Small intestine (tissue), 7 donors: Measurements from ENCODE around the gene SHD. TPM values are rescaled to one million over a fixed set of nuclear protein-coding genes. Genes with fewer than 3 reads are reported as not detected.
"Not testable (repeated sequence)": the region's sequence is repeated elsewhere in the genome, so short reads cannot be mapped to it uniquely, and the experiment has no call there.

Experiments
- DNase-seq, 2 donors: peaks; one replicate each; pipeline versions ENCODE4 v3.0.0 to v3.0.0-alpha.2; 2013
- FAIRE-seq: peaks from 2 replicates; lab custom pipeline; 2012; peaks lifted over from hg19 to GRCh38; lab: Jason Lieb, UNC
- H3K27ac ChIP-seq, 3 donors: one replicate each; pipeline ENCODE4 v1.5.1; 2013; ENCODE audit warnings: low read length in 2 of 3, mild to moderate bottlenecking in 2 of 3, control low read depth in 1 of 3, inconsistent platforms in 1 of 3, low read depth in 1 of 3, moderate library complexity in 1 of 3
- H3K27me3 ChIP-seq, 3 donors: one replicate each; pipeline ENCODE4 v1.6.1; 2013; ENCODE audit warnings: low read length in 3 of 3, inconsistent platforms in 1 of 3; ENCODE audit not compliant: control insufficient read depth in 3 of 3, insufficient read depth in 3 of 3
- H3K36me3 ChIP-seq, 3 donors: one replicate each; pipeline ENCODE4 v1.6.1; 2013; ENCODE audit warnings: low read length in 3 of 3, inconsistent platforms in 1 of 3, low read depth in 1 of 3, mild to moderate bottlenecking in 1 of 3, moderate library complexity in 1 of 3; ENCODE audit not compliant: control insufficient read depth in 3 of 3, insufficient read depth in 2 of 3
- H3K4me1 ChIP-seq, 3 donors: one replicate each; pipeline ENCODE4 v1.6.1; 2013; ENCODE audit warnings: low read length in 2 of 3, inconsistent platforms in 1 of 3, low read depth in 1 of 3, mild to moderate bottlenecking in 1 of 3, moderate library complexity in 1 of 3; ENCODE audit not compliant: control insufficient read depth in 3 of 3, insufficient read depth in 2 of 3
- H3K4me3 ChIP-seq, 3 donors: one replicate each; pipeline ENCODE4 v1.5.1; 2013; ENCODE audit warnings: low read length in 3 of 3, control low read depth in 1 of 3, inconsistent platforms in 1 of 3, low read depth in 1 of 3, mild to moderate bottlenecking in 1 of 3, moderate library complexity in 1 of 3
- H3K9me3 ChIP-seq, 2 donors: one replicate each; pipeline ENCODE4 v1.6.1; 2013; ENCODE audit warnings: low read depth in 1 of 2, low read length in 1 of 2; ENCODE audit not compliant: control insufficient read depth in 2 of 2, insufficient read depth in 1 of 2
- WGBS, 3 donors: extraction: QIAGEN DNeasy Blood & Tissue Kit; methylation state at CpG; one replicate each; pipeline ENCODE4 v1.1.7; 2013; 5-methylcytosine and 5-hydroxymethylcytosine counted together
- polyA plus RNA-seq, 4 donors: library from polyadenylated mRNA; stranded (reverse) in 3 of 4; unstranded in 1 of 4; fragments of 200-250 nt in 3 of 4; fragments of 120-200 nt in 1 of 4; gene quantifications; one replicate each; pipeline versions ENCODE4 v1.2.1 to v1.2.3, GENCODE V29; 2013
- donor health status: healthy with polysubstance abuse.
- donor health status: control.
- donor health status: control.
- donor health status: Bipolar disorder and iron deficiency.
- donor health status: healthy.

SHD gene
- polyA plus RNA-seq, 4 donors = 4.7 to 25.7 (median 10.6) TPM

GRCh38 chr19:4328243-4328990 is 49.4 kb downstream of the SHD start:
- FAIRE-seq (no peak), DNase-seq (peak; percentile 82 to 93)
- Histone ChIP-seq H3K27me3 (peaks cover 0 to 16% (median 0%) of the 10 kb centered on the region in 3 donors), H3K4me1 (peaks cover 2 to 25% (median 3%) of the 10 kb centered on the region in 3 donors), H3K4me3 (peak overlapping the region; percentile 23 to 68 (median 37)), H3K36me3 (peaks cover 0 to 44% (median 5%) of the 10 kb centered on the region in 3 donors), H3K9me3 (peaks cover 0 to 3% of the 10 kb centered on the region in 2 donors), H3K27ac (peak overlapping the region in 2 of 3 donors; percentile 59 to 65)
- 1 to 10% (median 7%) methylated on average over 37 to 49 of the region's 49 CpGs for WGBS, 3 donors

- 43 to 62% (median 57%) methylated on average over 32 to 35 of the region's 35 CpGs for WGBS, 3 donors
- peaks cover 0 to 44% (median 5%) of the 10 kb centered on the region in 3 donors for H3K36me3 ChIP-seq
- not testable (repeated sequence) for FAIRE-seq, H3K9me3 ChIP-seq
- H3K4me3 ChIP-seq = peak overlapping the region; percentile 23 to 68 (median 30)
- H3K4me1 ChIP-seq = peaks cover 2 to 25% (median 3%) of the 10 kb centered on the region in 3 donors
- peak in 1 of 2 donors; percentile 45 for DNase-seq
- peaks cover 0 to 16% (median 0%) of the 10 kb centered on the region in 3 donors for H3K27me3 ChIP-seq
- H3K27ac ChIP-seq = peak overlapping the region in 2 of 3 donors; percentile 59 to 65
Measured at GRCh38 chr19:4328991-4329681, 50.1 kb downstream of the SHD start.

GRCh38 chr19:4329858-4330257 is 50.8 kb downstream of the SHD start:
- no peak for FAIRE-seq
- peaks cover 2 to 25% (median 3%) of the 10 kb centered on the region in 3 donors for H3K4me1 ChIP-seq

GRCh38 chr19:4334929-4335570 is 56.0 kb downstream of the SHD start:
- H3K36me3 ChIP-seq = peaks cover 0 to 34% (median 0%) of the 10 kb centered on the region in 3 donors
- no peak for FAIRE-seq
- H3K4me3 ChIP-seq = no peak overlapping the region
- H3K27me3 ChIP-seq = no peaks in the 10 kb centered on the region
- WGBS, 3 donors = 93 to 98% (median 95%) methylated on average over 7 of the region's 7 CpGs
- peaks cover 0 to 17% (median 0%) of the 10 kb centered on the region in 3 donors for H3K4me1 ChIP-seq
- no peak overlapping the region for H3K27ac ChIP-seq
- peaks cover 0 to 3% of the 10 kb centered on the region in 2 donors for H3K9me3 ChIP-seq
- DNase-seq = no peak

More at GRCh38 chr19:4329858-4330257, 50.8 kb downstream of the SHD start:
- Histone ChIP-seq H3K9me3 (peaks cover 0 to 6% of the 10 kb centered on the region in 2 donors), H3K27ac (no peak overlapping the region), H3K4me3 (no peak overlapping the region), H3K36me3 (peaks cover 0 to 48% (median 5%) of the 10 kb centered on the region in 3 donors), H3K27me3 (peaks cover 0 to 16% (median 0%) of the 10 kb centered on the region in 3 donors)
- DNase-seq = no peak
- 96 to 97% (median 96%) methylated on average over 18 to 19 of the region's 19 CpGs for WGBS, 3 donors

- DNase-seq = peak; percentile 84 to 94
- Histone ChIP-seq H3K4me3 (peak overlapping the region; percentile 45 to 66 (median 51)), H3K36me3 (peaks cover 0 to 18% (median 0%) of the 10 kb centered on the region in 3 donors), H3K9me3 (peaks cover 0 to 3% of the 10 kb centered on the region in 2 donors), H3K4me1 (peaks cover 0 to 34% (median 0%) of the 10 kb centered on the region in 3 donors), H3K27me3 (no peaks in the 10 kb centered on the region), H3K27ac (peak overlapping the region; percentile 94 to 98 (median 96))
- 6 to 12% (median 6%) methylated on average over 14 of the region's 14 CpGs for WGBS, 3 donors
- no peak for FAIRE-seq
Measured at GRCh38 chr19:4337906-4338440, 58.9 kb downstream of the SHD start.

- no peak for FAIRE-seq
- peaks cover 0 to 3% of the 10 kb centered on the region in 2 donors for H3K9me3 ChIP-seq
- 11 to 35% (median 23%) methylated on average over 26 to 27 of the region's 27 CpGs for WGBS, 3 donors
- H3K4me3 ChIP-seq = peak within 1 kb of the TSS; percentile 45 to 66 (median 51)
- H3K27ac ChIP-seq = peak within 1 kb of the TSS; percentile 94 to 98 (median 96)
- DNase-seq = peak; percentile 87 to 93
- peaks cover 0 to 34% (median 0%) of the 10 kb centered on the region in 3 donors for H3K4me1 ChIP-seq
- H3K27me3 ChIP-seq = no peaks in the 10 kb centered on the region
- peaks cover 0 to 12% (median 0%) of the 10 kb centered on the region in 3 donors for H3K36me3 ChIP-seq
Measured at GRCh38 chr19:4338441-4339355, 59.6 kb downstream of the SHD start, which contains the start of gene STAP2. Gene STAP2 (minus strand): TSS chr19:4338827. CDS start chr19:4338753, 74 bp downstream.
